Ovary (tissue), 3 donors: Measurements from ENCODE around the gene ZNF804B.

Source experiments
- EP300 ChIP-seq: sonication (generic); formaldehyde crosslinking; IDR thresholded peaks from one replicate; pipeline ENCODE4 v1.6.1; 2017; ENCODE audit warnings: antibody characterized with exemption
- POLR2A ChIP-seq: fragments of 450-650 bp; IDR thresholded peaks from one replicate; pipeline ENCODE4 v1.6.1; 2017; ENCODE audit warnings: antibody characterized with exemption, mild to moderate bottlenecking, moderate library complexity
- TF ChIP-seq, protein P1 (sequence below), 3 donors: fragments of 450-650 bp in 2 of 3; fragments of 200-600 bp in 1 of 3; IDR thresholded peaks; one replicate each; pipeline versions ENCODE4 v1.5.1 to v1.8.0; 2016 to 2022; ENCODE audit warnings: antibody characterized with exemption in 3 of 3, mild to moderate bottlenecking in 1 of 3
- donor health status: DM: no; HTN: no; CAD: no.

DNA sequence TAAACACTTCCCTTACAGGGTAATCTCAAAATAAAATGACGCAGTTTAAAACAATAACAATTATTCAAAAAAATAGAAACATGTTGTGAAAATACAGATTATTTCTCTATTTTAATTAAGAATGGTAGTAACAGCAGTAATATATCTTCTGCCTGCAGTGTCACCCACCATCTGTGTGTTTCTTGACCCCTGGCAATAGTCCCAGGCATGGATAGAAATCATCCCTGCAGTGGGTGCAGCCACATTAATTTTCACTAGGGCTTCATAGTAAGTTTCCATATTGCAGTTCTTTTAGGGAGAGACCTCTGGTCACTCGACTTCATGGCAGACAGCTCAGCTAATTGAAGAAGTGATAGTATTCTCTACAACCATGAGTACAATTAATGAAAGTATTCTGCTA is 506.1 kb downstream of the ZNF804B start:
- TF ChIP-seq POLR2A (no peak), EP300 (no peak)
- TF ChIP-seq, protein P1, sequence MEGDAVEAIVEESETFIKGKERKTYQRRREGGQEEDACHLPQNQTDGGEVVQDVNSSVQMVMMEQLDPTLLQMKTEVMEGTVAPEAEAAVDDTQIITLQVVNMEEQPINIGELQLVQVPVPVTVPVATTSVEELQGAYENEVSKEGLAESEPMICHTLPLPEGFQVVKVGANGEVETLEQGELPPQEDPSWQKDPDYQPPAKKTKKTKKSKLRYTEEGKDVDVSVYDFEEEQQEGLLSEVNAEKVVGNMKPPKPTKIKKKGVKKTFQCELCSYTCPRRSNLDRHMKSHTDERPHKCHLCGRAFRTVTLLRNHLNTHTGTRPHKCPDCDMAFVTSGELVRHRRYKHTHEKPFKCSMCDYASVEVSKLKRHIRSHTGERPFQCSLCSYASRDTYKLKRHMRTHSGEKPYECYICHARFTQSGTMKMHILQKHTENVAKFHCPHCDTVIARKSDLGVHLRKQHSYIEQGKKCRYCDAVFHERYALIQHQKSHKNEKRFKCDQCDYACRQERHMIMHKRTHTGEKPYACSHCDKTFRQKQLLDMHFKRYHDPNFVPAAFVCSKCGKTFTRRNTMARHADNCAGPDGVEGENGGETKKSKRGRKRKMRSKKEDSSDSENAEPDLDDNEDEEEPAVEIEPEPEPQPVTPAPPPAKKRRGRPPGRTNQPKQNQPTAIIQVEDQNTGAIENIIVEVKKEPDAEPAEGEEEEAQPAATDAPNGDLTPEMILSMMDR (IDR thresholded peaks at IDR 0.05): no peak
